HEK293 (cell line): ENCODE data around the gene PTPRN2.
"Not testable (repeated sequence)": the region's sequence is repeated elsewhere in the genome, so short reads cannot be mapped to it uniquely, and the experiment has no call there.

Experiments
- CTCF ChIA-PET: fragments of 350-600 bp; formaldehyde crosslinking; extraction: SDS; loops from one replicate; lab custom pipeline; 2021; ENCODE audit warnings: antibody characterized with exemption; lab: Yijun Ruan, JAX
- POLR2A ChIA-PET: fragments of 300-600 bp; formaldehyde crosslinking; extraction: SDS; loops from one replicate; lab custom pipeline; 2020; ENCODE audit warnings: antibody characterized with exemption, inconsistent platforms; lab: Yijun Ruan, JAX
- H3K27ac ChIP-seq: fragments of 200-500 bp; sonication (Bioruptor generic); 2 replicates; pipeline ENCODE4 v1.5.1; 2014; ENCODE audit warnings: low read depth, low read length, control low read depth, inconsistent platforms; ENCODE audit errors: extremely low read depth
- H3K36me3 ChIP-seq, 2 experiments: fragments of 200-500 bp in 1 of 2; sonication (Bioruptor generic) in 1 of 2; 1 replicate in 1 of 2; 2 replicates in 1 of 2; pipeline ENCODE4 v1.5.1; 2014 to 2017; ENCODE audit warnings: inconsistent platforms in 2 of 2, low read length in 2 of 2; ENCODE audit not compliant: control insufficient read depth in 2 of 2, insufficient read depth in 1 of 2
- H3K4me1 ChIP-seq: fragments of 200-500 bp; sonication (Bioruptor generic); 2 replicates; pipeline ENCODE4 v1.5.1; 2014; ENCODE audit warnings: mild to moderate bottlenecking, low read length, inconsistent platforms; ENCODE audit not compliant: control insufficient read depth, insufficient read depth
- H3K4me3 ChIP-seq: 2 replicates; pipeline ENCODE4 v1.5.1; 2011; ENCODE audit warnings: low read depth, mild to moderate bottlenecking, control low read depth, low read length, moderate library complexity
- H3K9me3 ChIP-seq: fragments of 200-500 bp; sonication (Bioruptor generic); 2 replicates; pipeline ENCODE4 v1.5.1; 2014; ENCODE audit warnings: low read depth, low read length, inconsistent platforms; ENCODE audit not compliant: control insufficient read depth, insufficient read depth
- TCF7L2 ChIP-seq: IDR thresholded peaks from 2 replicates; pipeline ENCODE4 v1.6.1; 2011; ENCODE audit warnings: low read depth, mild to moderate bottlenecking, inconsistent platforms, low read length, moderate library complexity, borderline replicate concordance
- ZBTB20 ChIP-seq: fragments of 450-650 bp; formaldehyde crosslinking; IDR thresholded peaks from 2 replicates; pipeline ENCODE4 v1.5.1; 2016; ENCODE audit warnings: missing biosample characterization, missing genetic modification characterization
- ZBTB7A ChIP-seq: fragments of 450-650 bp; formaldehyde crosslinking; IDR thresholded peaks from 2 replicates; pipeline ENCODE4 v1.5.1; 2016; ENCODE audit warnings: low read depth, missing biosample characterization, missing genetic modification characterization
- ZFHX2 ChIP-seq: fragments of 450-650 bp; formaldehyde crosslinking; conservative IDR thresholded peaks from 2 replicates; pipeline ENCODE4 v1.5.1; 2016; ENCODE audit warnings: missing biosample characterization, missing genetic modification characterization
- ZNF132 ChIP-seq: fragments of 450-650 bp; formaldehyde crosslinking; IDR thresholded peaks from 2 replicates; pipeline ENCODE4 v1.5.1; 2017; ENCODE audit warnings: missing biosample characterization, missing genetic modification characterization, borderline replicate concordance
- ZNF157 ChIP-seq: fragments of 450-650 bp; formaldehyde crosslinking; IDR thresholded peaks from 2 replicates; pipeline ENCODE4 v1.5.1; 2016; ENCODE audit warnings: missing biosample characterization, missing genetic modification characterization
- ZNF184 ChIP-seq: fragments of 450-650 bp; IDR thresholded peaks from 2 replicates; pipeline ENCODE4 v1.5.1; 2018; ENCODE audit warnings: missing biosample characterization, mild to moderate bottlenecking, missing genetic modification characterization
- ZNF266 ChIP-seq: fragments of 450-650 bp; formaldehyde crosslinking; IDR thresholded peaks from 2 replicates; pipeline ENCODE4 v1.5.1; 2016; ENCODE audit warnings: missing biosample characterization, missing genetic modification characterization, low read depth
- ZNF561 ChIP-seq: fragments of 450-650 bp; IDR thresholded peaks from 2 replicates; pipeline ENCODE4 v1.5.1; 2018; ENCODE audit warnings: missing biosample characterization, missing genetic modification characterization, borderline replicate concordance
- ZNF677 ChIP-seq: fragments of 450-650 bp; IDR thresholded peaks from 2 replicates; pipeline ENCODE4 v1.5.0; 2018; ENCODE audit warnings: missing biosample characterization, mild to moderate bottlenecking, missing genetic modification characterization, moderate library complexity
- ZSCAN23 ChIP-seq: fragments of 450-650 bp; formaldehyde crosslinking; IDR thresholded peaks from 2 replicates; pipeline ENCODE4 v1.5.1; 2016; ENCODE audit warnings: missing biosample characterization, missing genetic modification characterization
- ZSCAN30 ChIP-seq: fragments of 450-650 bp; IDR thresholded peaks from 2 replicates; pipeline ENCODE4 v1.5.1; 2018; ENCODE audit warnings: missing biosample characterization, mild to moderate bottlenecking, missing genetic modification characterization, moderate library complexity
- TF ChIP-seq, protein P1 (sequence below): fragments of 450-650 bp; formaldehyde crosslinking; IDR thresholded peaks from 2 replicates; pipeline ENCODE4 v1.5.1; 2017; ENCODE audit warnings: missing biosample characterization, missing genetic modification characterization
- TF ChIP-seq, protein P2 (sequence below): fragments of 450-650 bp; formaldehyde crosslinking; IDR thresholded peaks from 2 replicates; pipeline ENCODE4 v1.5.1; 2016; ENCODE audit warnings: missing biosample characterization, missing genetic modification characterization
- TF ChIP-seq, protein P3 (sequence below): fragments of 450-650 bp; formaldehyde crosslinking; IDR thresholded peaks from 2 replicates; pipeline ENCODE4 v1.5.1; 2017; ENCODE audit warnings: missing biosample characterization, missing genetic modification characterization
- TF ChIP-seq, protein P4 (sequence below): fragments of 450-650 bp; formaldehyde crosslinking; IDR thresholded peaks from 2 replicates; pipeline ENCODE4 v1.5.1; 2017; ENCODE audit warnings: missing biosample characterization, missing genetic modification characterization

PTPRN2 gene

DNA sequence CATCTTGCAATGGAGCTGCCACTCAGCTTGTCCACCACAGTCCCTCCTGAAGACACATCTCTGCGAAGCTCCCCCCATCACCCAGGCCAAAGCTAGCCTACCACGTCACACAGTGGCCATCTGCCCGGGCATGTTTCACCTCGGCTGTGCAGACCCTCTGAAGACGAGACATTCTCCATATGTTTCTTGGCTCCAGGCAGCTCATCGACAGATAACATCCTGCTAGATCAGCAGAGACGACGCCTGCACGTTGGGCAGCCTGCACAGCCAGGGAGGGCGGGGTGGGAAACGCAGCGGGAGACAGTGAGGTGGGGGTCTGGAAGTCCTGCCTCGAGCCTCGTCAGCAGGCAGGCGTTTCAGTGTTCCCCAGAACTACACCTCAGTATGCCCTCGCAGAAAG is 53.0 kb downstream of the PTPRN2 start (continued):
- TF ChIP-seq ZSCAN23 (tag by site-specific recombination), result no peak
- TF ChIP-seq, protein P1, sequence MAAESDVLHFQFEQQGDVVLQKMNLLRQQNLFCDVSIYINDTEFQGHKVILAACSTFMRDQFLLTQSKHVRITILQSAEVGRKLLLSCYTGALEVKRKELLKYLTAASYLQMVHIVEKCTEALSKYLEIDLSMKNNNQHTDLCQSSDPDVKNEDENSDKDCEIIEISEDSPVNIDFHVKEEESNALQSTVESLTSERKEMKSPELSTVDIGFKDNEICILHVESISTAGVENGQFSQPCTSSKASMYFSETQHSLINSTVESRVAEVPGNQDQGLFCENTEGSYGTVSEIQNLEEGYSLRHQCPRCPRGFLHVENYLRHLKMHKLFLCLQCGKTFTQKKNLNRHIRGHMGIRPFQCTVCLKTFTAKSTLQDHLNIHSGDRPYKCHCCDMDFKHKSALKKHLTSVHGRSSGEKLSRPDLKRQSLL (tag by site-specific recombination), result no peak

DNA sequence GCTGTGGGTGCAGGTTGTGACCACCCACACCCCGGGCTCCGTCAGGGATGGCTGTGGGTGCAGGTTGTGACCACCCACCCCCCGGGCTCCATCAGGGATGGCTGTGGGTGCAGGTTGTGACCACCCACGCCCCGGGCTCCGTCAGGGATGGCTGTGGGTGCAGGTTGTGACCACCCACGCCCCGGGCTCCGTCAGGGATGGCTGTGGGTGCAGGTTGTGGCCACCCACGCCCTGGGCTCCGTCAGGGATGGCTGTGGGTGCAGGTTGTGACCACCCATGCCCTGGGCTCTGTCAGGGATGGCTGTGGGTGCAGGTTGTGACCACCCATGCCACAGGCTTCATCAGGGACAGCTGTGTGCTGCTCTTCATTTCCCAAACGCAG is 53.5 kb downstream of the PTPRN2 start:
- H3K36me3 ChIP-seq, H3K4me3 ChIP-seq, H3K4me1 ChIP-seq, POLR2A ChIA-PET, H3K27ac ChIP-seq, CTCF ChIA-PET, H3K9me3 ChIP-seq: not testable (repeated sequence)

DNA sequence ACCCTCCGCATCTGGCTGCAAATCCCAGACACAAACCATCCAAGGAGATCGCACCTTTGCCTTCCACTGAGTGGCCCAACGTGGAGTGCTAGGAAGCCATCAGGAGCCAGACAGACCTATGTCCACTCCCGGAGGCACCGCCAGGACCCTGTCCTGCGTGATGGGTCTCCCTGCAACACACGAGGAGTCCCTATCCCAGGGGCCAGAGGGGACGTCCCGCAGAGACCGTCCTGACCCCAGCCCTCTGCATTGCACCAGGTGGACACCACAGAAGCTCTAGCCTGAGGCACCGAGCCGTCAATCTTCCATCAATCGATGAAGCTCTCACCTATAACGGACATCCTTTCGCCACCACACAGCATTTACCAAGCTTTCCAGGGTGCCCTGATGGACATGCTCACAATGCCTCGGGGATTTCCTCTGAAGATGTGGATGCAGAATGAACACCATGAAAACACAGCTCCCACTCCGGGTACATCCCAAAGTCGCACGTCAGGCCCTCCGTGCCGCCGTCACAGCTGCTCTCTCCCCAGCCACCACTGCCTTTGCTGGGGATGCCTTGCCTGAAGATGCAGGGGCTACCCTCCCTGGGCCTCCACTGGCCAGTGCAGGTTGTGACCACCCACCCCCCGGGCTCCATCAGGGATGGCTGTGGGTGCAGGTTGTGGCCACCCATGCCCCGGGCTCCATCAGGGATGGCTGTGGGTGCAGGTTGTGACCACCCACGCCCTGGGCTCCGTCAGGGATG is 54.1 kb downstream of the PTPRN2 start:
- TF ChIP-seq ZNF184 (tag by site-specific recombination), result no peak
- TF ChIP-seq, protein P2, sequence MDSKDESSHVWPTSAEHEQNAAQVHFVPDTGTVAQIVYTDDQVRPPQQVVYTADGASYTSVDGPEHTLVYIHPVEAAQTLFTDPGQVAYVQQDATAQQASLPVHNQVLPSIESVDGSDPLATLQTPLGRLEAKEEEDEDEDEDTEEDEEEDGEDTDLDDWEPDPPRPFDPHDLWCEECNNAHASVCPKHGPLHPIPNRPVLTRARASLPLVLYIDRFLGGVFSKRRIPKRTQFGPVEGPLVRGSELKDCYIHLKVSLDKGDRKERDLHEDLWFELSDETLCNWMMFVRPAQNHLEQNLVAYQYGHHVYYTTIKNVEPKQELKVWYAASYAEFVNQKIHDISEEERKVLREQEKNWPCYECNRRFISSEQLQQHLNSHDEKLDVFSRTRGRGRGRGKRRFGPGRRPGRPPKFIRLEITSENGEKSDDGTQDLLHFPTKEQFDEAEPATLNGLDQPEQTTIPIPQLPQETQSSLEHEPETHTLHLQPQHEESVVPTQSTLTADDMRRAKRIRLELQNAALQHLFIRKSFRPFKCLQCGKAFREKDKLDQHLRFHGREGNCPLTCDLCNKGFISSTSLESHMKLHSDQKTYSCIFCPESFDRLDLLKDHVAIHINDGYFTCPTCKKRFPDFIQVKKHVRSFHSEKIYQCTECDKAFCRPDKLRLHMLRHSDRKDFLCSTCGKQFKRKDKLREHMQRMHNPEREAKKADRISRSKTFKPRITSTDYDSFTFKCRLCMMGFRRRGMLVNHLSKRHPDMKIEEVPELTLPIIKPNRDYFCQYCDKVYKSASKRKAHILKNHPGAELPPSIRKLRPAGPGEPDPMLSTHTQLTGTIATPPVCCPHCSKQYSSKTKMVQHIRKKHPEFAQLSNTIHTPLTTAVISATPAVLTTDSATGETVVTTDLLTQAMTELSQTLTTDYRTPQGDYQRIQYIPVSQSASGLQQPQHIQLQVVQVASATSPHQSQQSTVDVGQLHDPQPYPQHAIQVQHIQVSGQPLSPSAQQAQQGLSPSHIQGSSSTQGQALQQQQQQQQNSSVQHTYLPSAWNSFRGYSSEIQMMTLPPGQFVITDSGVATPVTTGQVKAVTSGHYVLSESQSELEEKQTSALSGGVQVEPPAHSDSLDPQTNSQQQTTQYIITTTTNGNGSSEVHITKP, result no peak
- TF ChIP-seq ZNF132 (tag by site-specific recombination), result no peak
- no peak for TF ChIP-seq ZBTB20 (tag by site-specific recombination)
- TF ChIP-seq ZNF677, result no peak
- TF ChIP-seq ZNF266 (tag by site-specific recombination), result no peak
- Histone ChIP-seq H3K9me3 (no peaks in the 10 kb centered on the region), H3K4me3 (no peak overlapping the region), H3K36me3 (no peaks in the 10 kb centered on the region), H3K4me1 (no peaks in the 10 kb centered on the region), H3K27ac (no peak overlapping the region)
- ChIA-PET POLR2A (interaction anchor here (0.6 kb wide), 1 partner anchor 18 kb away, joined by 3 read pairs; no protein-coding TSS in a partner anchor), CTCF (no interaction called here)

DNA sequence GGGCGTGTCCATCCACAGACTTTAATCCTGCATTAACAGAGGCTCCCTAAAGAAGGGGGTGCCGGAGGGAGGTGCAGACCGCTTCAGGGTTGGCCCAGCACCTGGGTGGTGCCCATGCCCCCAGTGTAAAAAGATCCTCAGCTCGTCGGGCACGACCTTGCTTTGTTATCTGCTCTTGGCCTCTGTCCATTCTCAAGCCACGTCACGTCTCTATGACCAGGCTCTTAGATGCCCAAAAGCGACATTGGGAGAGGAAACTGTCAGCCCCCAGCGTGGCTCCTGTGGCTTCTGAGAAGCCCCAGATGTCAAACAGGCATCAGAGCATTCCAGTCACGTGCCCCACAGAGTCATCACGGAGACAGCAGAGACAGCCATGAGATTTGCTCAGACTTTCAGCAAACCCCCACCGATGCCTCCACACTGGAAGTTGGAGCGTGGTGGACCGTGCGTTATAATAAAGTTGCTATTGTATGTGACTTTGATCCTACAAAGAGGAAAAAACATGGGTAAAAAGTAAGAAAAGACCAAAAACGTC is 55.5 kb downstream of the PTPRN2 start:
- POLR2A ChIA-PET, result no interaction called here
- Histone ChIP-seq H3K4me1 (no peaks in the 10 kb centered on the region), H3K4me3 (no peak overlapping the region), H3K27ac (no peak overlapping the region), H3K36me3 (no peaks in the 10 kb centered on the region), H3K9me3 (no peaks in the 10 kb centered on the region)
- CTCF ChIA-PET, result no interaction called here
- no peak for TF ChIP-seq ZBTB7A (tag by site-specific recombination)
- no peak for TF ChIP-seq ZSCAN30 (tag by site-specific recombination)
- TF ChIP-seq, protein P3, sequence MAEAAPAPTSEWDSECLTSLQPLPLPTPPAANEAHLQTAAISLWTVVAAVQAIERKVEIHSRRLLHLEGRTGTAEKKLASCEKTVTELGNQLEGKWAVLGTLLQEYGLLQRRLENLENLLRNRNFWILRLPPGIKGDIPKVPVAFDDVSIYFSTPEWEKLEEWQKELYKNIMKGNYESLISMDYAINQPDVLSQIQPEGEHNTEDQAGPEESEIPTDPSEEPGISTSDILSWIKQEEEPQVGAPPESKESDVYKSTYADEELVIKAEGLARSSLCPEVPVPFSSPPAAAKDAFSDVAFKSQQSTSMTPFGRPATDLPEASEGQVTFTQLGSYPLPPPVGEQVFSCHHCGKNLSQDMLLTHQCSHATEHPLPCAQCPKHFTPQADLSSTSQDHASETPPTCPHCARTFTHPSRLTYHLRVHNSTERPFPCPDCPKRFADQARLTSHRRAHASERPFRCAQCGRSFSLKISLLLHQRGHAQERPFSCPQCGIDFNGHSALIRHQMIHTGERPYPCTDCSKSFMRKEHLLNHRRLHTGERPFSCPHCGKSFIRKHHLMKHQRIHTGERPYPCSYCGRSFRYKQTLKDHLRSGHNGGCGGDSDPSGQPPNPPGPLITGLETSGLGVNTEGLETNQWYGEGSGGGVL (tag by site-specific recombination), result no peak
- TF ChIP-seq ZNF561 (tag by site-specific recombination), result no peak
- TF ChIP-seq, protein P4, sequence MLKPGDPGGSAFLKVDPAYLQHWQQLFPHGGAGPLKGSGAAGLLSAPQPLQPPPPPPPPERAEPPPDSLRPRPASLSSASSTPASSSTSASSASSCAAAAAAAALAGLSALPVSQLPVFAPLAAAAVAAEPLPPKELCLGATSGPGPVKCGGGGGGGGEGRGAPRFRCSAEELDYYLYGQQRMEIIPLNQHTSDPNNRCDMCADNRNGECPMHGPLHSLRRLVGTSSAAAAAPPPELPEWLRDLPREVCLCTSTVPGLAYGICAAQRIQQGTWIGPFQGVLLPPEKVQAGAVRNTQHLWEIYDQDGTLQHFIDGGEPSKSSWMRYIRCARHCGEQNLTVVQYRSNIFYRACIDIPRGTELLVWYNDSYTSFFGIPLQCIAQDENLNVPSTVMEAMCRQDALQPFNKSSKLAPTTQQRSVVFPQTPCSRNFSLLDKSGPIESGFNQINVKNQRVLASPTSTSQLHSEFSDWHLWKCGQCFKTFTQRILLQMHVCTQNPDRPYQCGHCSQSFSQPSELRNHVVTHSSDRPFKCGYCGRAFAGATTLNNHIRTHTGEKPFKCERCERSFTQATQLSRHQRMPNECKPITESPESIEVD, result no peak
- TF ChIP-seq ZNF157 (tag by site-specific recombination), result no peak
- no peak for TF ChIP-seq ZFHX2 (tag by site-specific recombination)
- no peak for TF ChIP-seq TCF7L2
